Measurements from ENCODE around the gene NAALADL2. TPM values are rescaled to one million over a fixed set of nuclear protein-coding genes. Genes with fewer than 3 reads are reported as not detected.

NAALADL2 gene
- polyA plus RNA-seq, 4 donors: 17.1 to 20.7 (median 18.0) TPM

GRCh38 chr3:175193815-175194518 is 334.8 kb downstream of the NAALADL2 start:
- DNase-seq (ENCODE audit: low read depth in 4 of 4, low spot score in 2 of 4): no peak

- DNase-seq (ENCODE audit: low read depth in 4 of 4, low spot score in 2 of 4): no peak
Measured at GRCh38 chr3:175198991-175199783, 340.1 kb downstream of the NAALADL2 start.

DNA sequence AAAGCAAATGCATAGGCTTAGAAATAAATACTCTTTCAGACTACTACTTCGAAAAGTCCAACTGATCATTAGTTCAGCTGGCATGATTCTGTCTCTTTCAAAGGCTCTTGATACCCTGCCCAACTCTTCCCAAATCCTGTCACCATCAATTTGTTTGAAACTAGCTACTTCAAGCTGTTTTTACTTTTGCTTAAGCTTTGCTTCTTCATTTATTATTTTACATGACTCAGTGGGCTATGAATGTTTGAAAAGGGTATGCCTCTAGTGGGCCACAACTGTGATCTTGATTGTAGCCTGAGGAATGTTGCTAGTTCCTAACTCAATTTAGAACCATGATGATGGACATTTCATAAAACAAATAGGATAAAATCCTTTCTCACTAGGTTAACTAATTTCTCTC is 340.8 kb downstream of the NAALADL2 start:
- DNase-seq (ENCODE audit: low read depth in 4 of 4, low spot score in 2 of 4): no peak

GRCh38 chr3:175200391-175201095 is 341.4 kb downstream of the NAALADL2 start:
- DNase-seq (ENCODE audit: low read depth in 4 of 4, low spot score in 2 of 4): no peak

- DNase-seq (ENCODE audit: low read depth in 4 of 4, low spot score in 2 of 4): no peak
Measured at GRCh38 chr3:175207361-175207760, 348.2 kb downstream of the NAALADL2 start.

DNA sequence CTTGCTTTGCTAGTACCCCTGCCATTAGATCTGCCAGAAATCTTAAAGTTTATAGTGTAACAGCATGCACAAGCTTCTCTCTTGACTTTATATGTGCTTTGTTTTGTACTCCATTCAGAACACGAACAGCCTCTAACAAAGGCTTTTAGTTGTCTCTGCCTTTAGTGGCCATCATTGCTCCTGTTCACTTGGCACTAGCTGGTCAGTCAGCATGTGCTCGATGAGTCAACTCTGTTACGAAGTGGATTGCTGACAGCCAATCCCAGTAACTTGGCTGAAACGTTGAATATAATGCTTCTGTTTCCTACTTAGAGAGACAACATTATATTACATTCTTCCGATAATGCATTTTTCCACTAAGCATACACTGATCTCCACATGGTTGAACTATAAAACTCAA is 349.2 kb downstream of the NAALADL2 start:
- DNase-seq (ENCODE audit: low read depth in 4 of 4, low spot score in 2 of 4): no peak

- DNase-seq (ENCODE audit: low read depth in 4 of 4, low spot score in 2 of 4): no peak
Measured at GRCh38 chr3:175211466-175211865, 352.3 kb downstream of the NAALADL2 start.

DNA sequence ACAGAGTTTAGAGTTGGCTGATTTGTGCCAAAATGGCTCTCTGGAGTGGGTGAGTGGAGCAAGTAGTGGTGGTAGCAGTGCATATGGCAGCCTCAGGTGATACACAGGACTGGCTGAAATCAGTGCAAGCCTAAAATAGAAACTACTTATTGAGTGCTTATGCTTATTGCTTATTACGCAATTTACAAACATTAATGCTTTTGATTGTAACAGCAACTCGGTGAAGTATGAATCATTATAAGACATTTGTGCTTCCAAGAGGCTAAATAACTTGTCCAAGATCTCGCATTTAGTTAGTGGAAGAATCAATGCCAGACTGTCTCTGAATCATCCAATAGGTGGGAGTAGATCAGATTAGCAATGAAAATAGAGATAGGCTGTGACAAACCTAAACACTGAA is 353.8 kb downstream of the NAALADL2 start:
- no peak for DNase-seq (ENCODE audit: low read depth in 4 of 4, low spot score in 2 of 4)

DNA sequence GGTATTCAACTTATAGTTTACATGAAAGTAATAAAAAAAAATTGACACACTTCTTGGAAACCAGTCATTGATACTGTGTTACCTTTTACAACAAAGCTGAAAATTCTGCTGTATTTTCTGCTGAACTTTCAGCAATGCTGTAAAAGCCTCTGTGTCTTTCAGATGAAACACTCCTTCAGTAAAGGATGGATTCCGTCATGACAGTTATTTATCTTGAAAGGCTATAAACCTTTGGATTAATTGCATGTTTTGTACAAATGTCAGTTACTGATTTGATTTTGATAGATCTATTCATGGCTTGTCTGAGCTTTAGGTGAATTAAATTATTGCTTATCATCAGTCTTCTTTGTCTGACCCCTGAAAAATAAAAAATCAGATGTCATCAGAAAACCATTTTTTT is 355.1 kb downstream of the NAALADL2 start:
- no peak for DNase-seq (ENCODE audit: low read depth in 4 of 4, low spot score in 2 of 4)

DNA sequence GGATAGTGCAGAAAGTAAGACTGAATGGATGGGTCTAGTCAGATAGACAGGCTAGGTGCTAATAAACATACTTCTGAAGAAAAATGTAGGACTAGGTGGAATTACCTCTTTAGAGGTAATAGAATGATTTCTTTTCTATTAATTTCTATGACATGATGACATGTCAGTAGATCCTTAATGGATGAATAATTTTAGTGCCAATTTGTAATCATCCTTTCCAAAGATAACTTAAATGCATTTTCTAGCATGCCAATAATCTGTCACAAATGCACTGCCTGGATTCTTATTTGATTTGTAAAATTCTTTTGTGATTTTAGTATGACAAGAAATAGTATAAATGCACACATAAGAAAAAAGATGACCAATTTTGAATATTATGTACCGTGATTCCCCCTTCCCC is 356.7 kb downstream of the NAALADL2 start:
- no peak for DNase-seq (ENCODE audit: low read depth in 4 of 4, low spot score in 2 of 4)

DNA sequence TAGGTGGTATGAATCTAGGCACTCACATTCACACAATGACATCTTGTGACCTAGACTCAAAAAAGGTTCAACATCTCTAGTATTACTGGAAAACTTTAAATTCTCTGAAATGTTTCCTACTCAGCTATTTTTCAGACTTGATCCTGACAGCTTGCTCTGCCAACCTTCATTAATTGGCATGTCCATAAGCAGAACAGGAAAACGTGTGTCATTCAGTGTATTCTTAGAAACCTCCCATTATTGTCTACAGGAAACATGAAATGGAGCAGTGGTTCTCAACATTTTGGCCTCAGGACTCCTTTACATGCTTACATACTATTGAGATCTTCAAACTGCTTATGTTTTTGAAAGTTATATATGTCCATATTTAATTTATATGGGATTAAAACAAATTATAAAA is 363.2 kb downstream of the NAALADL2 start:
- DNase-seq (ENCODE audit: low read depth in 4 of 4, low spot score in 2 of 4): no peak

DNA sequence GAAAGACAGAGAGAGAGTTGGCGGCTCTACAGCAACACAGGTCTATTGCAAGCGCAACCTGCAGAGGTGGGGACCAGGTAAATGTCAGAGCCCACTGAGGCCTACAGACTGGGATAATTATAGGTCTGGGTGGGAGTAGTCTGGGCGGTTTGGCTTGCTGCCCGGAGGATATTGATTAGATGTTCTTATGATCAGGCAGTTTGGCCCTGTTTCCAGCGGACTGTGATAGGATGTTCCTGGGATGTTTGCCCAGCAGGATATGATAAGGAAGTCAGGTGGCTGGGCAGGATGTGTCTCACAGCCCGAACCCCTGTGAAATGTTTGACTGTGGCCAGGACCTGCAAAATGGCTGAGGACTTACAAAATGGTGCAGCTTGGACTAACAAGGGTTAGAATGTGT is 364.9 kb downstream of the NAALADL2 start:
- no peak for DNase-seq (ENCODE audit: low read depth in 4 of 4, low spot score in 2 of 4)

DNA sequence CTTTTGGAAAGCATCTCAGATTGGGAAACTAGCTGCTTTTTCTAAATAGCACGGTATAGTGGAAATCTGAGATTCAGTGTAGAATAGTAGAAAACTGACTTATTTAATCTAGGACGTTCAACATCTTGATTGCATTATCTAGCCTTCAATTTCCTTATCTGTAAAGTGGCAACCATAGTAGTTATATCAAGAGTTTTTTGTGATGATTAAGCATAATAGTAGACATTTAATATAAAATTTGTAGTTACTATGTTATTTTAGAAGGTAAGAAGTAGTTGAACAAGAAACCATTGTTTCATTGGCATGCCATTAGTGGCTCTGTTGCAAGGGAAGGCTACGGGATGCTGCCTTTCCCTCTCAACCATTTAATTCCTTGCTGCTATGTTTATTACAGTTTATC is 367.3 kb downstream of the NAALADL2 start:
- DNase-seq (ENCODE audit: low read depth in 4 of 4, low spot score in 2 of 4): no peak

DNA sequence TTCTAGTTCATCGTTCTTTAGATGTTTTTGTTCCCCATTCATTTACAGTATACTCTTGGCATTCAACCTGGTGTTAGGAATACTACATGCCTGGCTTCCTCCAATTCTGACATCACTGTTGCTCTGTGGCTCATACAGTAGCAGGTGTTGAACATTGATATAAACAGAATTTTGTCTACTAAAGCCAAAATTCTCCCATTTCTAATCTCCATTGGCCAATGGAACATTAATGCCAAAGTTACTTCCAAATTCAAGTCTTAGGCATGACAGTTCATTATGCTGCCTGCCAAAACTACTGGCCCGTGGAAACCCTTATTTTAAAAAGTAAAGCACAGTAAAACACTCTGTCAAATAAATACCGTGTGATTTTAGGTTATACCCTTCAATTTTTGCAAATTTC is 368.0 kb downstream of the NAALADL2 start:
- no peak for DNase-seq (ENCODE audit: low read depth in 4 of 4, low spot score in 2 of 4)

- no peak for DNase-seq (ENCODE audit: low read depth in 4 of 4, low spot score in 2 of 4)
Measured at GRCh38 chr3:175233957-175234940, 375.1 kb downstream of the NAALADL2 start.

DNA sequence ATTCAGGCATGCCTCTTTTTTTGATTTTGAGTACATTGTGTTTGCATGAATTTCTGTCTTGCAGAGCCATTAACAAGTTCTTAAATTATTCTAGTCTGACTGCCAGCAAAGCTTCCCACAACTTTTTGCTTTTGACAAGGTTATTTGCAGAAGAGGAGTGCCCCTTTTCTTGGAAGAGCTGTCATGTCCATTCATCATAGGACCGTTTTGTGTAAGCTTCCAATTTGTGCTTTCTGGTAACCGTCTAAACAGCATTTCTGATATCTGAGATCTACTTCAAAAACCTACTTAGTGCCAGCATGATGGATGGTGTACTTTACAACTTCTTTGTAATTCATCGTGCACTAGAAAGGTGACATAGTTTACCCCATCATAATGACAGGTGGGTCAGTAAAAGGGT is 379.7 kb downstream of the NAALADL2 start:
- DNase-seq (ENCODE audit: low read depth in 4 of 4, low spot score in 2 of 4): no peak

DNA sequence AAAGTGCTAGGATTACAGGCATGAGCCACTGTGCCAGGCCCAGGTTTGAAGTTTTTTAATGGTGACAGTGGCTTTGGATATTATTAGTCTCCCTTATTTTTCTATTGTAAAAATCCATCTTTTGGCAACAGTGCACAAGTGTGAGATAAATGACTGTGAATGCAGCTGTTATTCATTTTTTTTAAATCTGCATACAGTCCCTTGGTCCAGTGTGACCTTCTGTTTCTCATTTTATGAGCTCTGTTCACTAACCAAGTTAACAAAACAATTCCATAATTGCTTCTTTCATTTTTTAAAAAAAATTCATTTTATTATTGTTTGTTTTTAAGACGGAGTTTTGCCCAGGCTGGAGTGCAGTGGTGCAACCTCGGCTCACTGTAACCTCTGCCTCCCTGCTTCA is 381.8 kb downstream of the NAALADL2 start:
- no peak for DNase-seq (ENCODE audit: low read depth in 4 of 4, low spot score in 2 of 4)

GRCh38 chr3:175242243-175242642 is 383.1 kb downstream of the NAALADL2 start:
- DNase-seq (ENCODE audit: low read depth in 4 of 4, low spot score in 2 of 4): no peak

- DNase-seq (ENCODE audit: low read depth in 4 of 4, low spot score in 2 of 4): no peak
Measured at GRCh38 chr3:175246234-175246633, 387.1 kb downstream of the NAALADL2 start.

DNA sequence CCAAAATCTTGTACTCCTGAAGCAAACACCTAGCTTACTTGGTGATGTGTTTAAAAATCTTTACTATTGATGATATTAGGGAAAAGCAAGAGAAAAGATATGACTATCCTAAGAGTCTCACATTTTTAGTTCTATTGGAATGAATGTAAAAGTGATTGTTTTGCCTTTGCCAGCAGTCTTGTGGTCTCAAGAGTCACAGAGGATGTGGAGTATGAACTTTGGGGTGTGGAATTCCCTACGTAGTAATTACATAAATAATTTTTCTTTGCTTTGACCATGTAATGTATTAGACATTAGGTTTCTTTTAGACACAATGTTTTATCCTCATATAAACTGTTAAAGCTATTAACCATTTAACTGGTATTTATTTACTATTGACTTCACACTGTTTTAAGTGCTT is 387.6 kb downstream of the NAALADL2 start:
- DNase-seq (ENCODE audit: low read depth in 4 of 4, low spot score in 2 of 4): no peak
